ENCODE results near the gene WDR45B.
A peak's percentile ranks its signal among the peaks of the same experiment; 100 is the strongest.

The WDR45B gene

DNA sequence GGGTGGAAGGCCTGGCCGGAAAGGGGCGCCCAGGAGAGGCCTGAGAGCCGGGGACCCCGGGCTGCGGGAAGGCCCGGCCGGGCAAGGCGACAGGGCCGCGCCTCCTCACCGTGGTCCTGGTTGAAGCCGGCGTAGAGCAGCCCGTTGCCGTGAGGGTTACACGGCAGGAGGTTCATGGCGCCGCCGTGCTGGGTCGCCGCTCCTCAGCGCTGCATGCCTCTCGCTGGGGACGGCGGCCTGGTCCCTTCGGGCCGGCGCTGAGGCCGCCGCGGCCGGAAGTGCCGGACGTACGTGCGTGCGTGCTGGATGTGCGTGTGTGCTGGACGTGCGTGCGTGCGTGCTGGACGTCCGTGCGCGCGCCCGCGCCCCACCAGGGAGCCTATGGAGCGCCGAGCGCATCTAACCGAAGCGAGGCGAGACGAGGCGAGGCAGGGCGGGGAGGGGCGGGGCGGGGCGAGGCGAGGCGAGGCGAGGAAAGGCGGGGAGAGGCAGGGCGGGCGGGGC, at the start of gene WDR45B:
Gene WDR45B, minus strand, starts transcription at position 280 of the 504 bp plus-strand sequence. Its CDS starts 104 bp downstream, at position 176.
- DNase-seq (ENCODE audit: low read depth): peak; percentile 90

DNA sequence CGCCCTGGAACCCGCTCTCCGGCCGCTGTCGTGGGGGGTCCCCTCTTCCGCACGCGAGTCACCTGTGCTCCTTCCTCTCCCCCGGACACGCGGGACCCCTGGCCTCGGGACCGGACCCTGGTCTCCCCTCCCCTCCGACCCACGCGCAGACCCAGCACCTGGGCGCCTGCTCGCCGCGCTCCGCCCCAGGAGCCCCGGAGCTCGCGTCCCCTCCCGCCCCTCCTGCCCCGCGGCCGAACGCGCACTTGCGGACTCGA, 49.5 kb upstream of the WDR45B start:
- no peak for DNase-seq (ENCODE audit: low read depth)

DNA sequence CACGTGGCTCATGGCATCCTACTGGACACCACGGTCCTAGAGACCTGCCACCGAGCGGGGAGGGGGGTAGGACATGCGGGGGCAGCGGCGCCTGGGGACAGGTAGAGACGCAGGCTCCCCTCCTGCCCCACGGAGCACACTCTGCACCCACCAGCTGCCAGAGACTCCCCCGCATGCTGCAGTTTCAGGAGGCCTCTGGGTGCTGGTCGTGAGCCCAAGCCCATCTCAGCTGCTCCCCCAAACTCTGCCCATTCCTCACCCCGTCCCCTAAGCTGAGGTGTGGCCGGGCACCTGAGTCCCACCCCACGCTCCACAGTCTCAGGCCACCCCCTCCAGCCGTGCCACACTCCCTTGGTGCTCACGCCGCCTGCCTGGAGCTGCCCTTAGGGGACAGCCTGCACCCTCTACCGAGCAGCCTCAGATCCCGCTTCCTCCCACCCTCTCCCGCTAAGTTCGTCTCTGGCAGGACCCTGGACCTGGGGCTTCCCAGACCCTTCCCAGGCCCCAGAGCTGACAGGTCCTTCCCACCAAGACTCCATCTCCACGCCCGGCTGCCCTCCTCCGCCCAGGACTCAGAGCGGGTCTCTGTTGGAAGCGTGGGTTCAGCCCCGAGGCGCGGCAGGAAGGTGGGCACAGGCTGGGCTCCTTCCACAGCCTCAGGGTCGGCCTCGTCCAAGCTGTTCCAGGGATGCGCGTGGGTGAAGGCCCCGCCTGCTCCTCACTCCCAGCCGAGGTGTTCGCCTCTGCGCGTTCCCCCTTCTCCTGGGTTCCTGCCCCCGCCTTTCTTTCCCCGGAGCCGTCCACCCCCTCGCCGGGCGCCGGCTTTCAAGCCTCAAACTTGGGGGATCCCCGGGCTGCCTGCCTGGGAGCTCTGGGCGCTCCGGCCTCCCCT, 48.9 kb upstream of the WDR45B start:
- no peak for DNase-seq (ENCODE audit: low read depth)

DNA sequence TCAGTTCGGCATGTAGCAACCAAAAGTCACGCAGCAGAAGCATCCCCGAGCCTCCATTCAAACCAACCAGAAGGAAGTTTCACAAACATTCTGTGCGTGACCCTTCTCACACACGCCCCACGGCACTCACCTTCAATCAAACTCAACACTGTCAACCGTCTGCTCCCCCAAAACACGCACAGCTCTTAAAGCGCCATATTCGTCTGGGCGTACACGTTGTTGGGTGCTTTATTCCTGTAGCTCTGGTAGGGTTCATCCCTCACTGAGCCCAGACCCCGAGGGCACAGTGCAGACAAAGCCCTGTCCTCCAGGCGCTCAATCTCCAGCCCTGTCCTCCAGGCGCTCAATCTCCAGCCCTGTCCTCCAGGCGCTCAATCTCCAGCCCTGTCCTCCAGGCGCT, 48.0 kb upstream of the WDR45B start:
- DNase-seq (ENCODE audit: low read depth): no peak

DNA sequence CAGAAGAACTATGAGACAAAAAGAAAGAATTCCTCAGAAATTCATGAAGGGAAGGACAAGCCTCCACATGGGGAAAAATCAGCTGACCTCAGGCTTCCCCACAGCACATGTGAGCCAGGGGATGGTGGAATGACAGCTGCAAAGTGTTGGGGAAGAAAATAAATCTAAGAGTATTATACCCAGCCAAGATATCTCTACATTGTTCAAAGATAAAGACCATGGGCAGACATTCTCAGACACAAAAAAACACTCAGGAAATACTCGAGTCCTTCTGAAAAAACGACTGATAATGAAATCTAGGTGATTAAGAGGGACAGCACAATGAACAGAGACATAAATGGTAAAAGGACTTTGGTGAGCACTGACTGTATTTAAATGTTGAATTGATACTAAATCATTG, 46.4 kb upstream of the WDR45B start:
- no peak for DNase-seq (ENCODE audit: low read depth)

DNA sequence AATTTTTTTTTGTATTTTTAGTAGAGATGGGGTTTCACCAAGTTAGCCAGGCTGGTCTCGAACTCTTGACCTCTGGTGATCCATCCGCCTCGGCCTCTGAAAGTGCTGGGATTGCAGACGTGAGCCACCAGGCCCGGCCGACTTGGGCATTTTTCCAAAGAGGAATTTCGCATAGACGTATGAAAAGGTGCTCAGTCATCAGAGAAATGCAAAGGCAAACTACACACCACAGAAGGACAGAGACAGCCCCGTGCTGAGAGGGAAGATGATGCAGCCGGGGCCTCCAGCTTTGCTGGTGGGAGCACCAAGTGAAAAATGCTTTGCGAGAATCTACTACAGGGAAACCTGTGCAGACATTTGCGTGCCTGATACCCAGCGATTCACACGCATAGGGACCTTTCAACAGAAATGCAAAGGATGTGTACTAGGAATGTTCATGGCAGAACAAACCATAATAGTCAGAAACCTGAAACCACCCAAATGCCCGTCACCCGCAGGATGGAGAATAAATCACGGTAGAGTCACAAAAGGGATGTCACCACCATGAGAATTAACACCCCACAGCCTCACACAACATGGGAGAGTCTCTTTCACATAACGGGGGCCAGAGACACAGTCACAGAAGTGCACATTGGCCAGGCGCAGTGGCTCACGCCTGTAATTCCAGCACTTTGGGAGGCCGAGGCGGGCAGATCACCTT, 45.1 kb upstream of the WDR45B start:
- DNase-seq (ENCODE audit: low read depth): no peak

DNA sequence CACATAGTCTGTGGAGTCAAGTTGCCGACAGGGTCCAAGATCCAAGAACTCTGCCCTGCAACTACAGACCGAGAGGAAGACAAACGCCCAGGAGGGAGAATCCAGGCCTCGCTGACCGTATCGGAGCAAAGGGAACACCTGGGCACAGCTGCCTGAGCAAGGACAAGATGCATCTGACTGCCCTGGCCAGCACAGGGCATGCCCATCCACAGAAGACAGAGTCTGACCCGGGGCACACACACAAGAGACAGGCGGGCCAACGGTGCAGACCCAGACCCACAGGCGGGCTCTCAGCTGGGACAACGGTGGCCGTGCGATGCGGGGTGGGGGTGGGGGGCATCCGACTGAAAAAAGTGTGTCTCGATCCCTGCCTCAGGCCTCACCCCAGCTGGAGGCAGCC, 44.0 kb upstream of the WDR45B start:
- no peak for DNase-seq (ENCODE audit: low read depth)

DNA sequence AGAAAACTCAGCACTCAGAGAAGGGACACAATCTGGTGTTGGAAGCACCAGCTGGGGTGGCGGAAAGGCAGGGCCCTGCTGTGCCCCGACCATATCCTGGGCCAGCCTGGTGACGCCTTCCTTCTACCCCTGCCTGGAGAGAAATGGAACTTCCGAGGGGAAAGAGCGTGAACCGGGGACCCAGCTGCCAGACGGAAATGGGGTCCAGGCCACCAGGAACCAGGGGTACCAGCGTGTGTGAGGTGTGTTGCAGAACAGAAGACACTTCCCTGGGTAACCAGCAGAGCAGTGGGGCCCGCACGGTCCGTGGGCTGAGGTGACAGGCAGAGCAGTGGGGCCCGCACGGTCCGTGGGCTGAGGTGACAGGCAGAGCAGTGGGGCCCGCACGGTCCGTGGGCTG, 43.5 kb upstream of the WDR45B start:
- DNase-seq (ENCODE audit: low read depth): no peak

DNA sequence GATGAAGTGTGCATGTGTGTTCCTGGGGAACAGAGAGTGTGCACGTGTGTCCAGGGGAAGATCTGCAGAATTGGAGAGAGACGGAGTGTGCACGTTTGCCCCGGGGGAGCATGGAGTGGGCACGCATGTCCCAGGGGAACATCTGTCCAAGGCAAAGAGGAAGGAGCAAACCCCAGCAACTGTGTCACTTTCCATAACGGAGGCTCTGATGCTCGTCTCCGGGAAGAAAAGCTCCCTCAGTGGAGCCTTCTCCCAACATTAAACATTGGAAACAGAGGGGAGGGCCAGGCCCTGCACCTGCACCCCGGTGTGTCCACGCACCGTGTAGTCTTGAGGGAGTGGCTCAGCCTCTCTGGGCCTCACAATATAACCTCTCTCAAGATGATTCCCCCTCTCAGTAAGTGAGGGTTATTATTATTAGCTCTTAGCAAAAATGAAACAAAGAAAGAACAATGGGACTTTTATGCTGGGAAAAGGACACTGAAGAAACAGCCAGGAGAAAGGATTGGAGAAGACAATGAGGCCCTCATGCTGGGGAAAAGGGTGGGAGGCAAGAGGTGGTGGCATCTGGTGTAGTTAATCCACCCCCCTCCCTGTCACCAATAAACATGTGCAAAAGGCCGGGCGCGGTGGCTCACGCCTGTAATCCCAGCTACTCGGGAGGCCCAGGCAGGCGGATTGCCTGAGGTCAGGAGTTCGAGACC, 42.7 kb upstream of the WDR45B start:
- DNase-seq (ENCODE audit: low read depth): no peak

DNA sequence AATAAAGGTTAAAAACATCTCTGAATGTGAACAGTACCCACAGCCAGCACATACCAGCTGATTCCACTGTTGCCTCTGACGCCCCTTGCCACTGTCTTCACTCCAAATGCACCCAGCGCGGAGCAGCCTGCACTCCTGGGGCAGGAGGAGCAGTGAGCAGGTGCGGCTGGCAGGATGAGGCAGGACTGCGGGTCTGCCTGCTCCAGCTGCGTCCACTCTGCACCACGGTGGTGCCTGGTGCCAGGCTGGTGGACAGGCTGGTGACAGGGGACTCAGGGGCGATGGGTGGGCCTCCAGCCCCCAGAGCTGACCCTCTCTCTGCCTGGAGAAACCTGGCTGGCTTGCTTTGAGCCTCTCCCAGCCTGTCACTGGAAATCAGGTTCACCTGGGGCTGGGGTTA, 40.8 kb upstream of the WDR45B start:
- no peak for DNase-seq (ENCODE audit: low read depth)

DNA sequence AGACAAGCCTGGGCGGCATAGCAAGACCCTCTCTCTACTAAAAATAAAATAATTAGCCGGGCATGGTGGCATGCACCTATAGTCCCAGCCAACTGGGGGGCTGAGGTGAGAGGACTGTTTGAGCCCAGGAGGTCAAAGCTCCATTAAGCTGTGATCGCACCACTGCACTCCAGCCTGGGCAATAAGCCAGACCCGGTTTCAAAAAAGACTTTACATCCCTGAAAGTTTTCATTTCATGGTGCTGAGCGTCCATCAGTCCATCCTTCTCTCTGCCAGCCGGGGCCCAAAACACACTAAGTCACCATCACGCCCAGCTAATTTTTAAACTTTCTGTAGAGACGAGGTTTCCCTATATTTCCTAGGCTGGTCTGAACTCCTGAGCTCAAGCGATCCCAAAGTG, 39.6 kb upstream of the WDR45B start:
- DNase-seq (ENCODE audit: low read depth): no peak

DNA sequence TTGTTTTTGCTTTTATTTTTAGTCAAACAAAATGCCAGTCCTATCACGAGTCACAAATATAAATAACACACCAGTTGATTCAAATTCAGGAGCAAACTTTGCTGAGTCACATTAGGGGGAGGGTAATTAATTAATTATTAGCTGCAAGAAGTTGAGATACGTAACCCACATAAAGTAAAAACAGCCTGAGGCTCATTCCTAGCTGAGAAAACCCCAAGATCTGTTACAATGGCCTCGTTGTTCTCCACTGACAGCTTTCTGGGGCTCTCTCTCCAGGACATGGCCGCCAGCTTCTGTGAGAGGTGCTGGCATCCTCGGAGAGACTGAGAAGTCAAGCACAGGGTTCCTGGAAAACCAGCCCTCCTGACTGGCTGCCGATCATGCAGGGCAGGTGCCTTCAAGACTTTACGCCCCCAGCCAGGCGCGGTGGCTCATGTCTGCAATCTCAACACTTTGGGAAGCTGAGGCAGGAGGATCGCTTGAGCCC, 39.2 kb upstream of the WDR45B start:
- DNase-seq (ENCODE audit: low read depth): no peak

DNA sequence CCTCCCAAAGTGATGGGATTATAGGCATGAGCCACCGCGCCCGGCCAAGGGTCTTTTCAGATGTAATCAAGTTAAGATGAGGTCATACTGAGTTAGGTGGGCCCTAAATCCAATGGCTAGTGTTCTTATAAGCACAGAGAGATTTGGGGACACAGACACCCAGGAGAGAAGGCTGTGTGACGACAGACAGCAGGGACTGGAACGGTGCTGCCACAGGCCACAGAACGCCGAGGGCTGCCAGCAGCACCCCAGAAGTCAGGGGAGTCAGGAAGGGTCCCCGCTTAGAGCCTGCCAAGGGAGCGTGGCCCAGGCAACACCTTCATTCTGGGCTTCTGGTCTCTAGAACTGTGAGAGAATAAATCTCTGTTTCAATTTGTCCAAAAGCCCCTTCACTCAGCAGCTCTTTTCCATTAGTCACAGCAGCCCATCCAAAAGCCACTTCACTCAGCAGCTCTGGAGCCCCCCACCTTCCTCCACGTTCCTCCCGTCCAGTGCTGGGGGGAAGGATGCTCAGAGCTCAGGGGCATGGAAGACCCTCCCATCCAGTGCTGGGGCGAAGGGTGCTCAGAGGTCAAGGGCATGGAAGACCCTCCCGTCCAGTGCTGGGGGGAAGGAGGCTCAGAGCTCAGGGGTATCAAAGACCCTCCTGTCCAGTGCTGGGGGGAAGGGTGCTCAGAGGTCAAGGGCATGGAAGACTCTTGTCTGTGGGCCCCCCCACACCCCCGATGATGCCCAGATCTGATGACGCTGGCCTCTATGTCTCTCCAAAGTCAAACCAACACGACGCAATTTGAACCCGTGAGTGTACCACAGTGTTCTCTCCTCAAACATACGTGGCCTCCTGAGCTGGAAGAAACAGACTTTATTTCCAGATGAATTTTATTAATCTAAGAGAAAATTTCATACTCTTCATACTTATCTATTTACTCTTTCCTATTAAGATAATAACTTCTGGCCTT, 38.4 kb upstream of the WDR45B start:
- no peak for DNase-seq (ENCODE audit: low read depth)

DNA sequence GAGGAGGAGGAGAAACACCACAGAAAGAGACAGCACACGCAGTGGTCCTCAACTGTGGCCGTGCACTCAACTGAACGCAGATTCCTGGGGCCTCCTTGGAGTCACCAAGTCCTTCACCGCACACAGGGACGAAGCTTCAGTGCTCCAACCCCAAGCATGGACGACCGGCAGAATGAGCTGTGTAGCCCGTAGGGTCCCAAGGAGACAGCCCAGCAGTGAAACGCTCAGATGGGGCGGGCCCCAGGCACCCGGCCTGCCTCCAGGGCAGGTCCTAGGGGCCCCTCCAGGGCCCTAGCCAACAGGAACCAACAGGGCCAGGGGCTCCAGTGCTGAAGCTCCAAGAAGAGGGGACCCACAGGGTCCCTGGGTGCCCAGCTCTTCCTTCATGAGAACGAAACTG, 37.0 kb upstream of the WDR45B start:
- DNase-seq (ENCODE audit: low read depth): no peak

DNA sequence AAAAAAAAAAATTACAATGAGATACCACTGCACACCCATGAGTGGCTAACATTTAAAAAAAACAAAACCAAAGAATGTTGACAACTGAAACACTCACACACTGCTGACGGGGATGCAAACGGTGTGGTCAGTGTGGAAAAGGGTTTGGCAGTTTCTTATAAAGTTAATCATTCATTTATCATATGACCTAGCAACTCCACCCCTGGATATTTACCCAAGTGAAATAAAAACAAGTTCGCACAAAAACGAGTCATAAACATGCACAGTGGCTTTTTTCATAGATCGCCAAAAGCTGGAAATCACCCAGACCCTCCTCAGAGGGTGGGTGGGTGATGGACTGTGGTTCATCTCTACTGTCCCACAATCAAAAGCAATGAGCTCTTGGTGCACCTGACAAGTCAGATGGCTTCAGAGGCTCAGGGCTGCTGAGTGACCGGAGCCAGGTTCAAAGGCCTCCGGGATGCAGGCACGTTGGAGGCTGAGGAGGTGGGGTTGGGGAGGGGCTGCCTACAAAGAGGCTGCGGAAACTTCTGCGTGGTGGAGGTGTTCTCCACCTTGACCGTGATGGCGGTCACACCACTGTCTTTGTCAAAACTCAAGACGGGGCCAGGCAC, 36.1 kb upstream of the WDR45B start:
- no peak for DNase-seq (ENCODE audit: low read depth)

DNA sequence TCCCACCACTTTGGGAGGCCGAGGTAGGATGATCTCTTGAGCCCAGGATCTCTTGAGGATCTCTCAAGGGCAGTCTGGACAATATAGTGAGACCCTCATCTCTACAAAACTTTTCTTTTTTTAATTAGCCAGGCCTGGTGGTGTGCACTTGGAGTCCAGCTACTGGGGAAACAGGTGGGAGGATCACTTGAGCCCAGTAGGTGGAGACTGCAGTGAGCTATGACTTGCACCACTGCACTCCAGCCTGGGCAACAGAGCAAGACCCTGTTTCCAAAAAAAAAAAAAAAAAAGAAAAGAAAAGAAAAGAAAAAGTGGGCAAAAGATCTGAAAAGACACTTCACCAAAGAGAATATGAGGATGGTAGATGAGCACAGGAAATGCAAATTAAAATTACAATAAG, 35.3 kb upstream of the WDR45B start:
- DNase-seq (ENCODE audit: low read depth): no peak

DNA sequence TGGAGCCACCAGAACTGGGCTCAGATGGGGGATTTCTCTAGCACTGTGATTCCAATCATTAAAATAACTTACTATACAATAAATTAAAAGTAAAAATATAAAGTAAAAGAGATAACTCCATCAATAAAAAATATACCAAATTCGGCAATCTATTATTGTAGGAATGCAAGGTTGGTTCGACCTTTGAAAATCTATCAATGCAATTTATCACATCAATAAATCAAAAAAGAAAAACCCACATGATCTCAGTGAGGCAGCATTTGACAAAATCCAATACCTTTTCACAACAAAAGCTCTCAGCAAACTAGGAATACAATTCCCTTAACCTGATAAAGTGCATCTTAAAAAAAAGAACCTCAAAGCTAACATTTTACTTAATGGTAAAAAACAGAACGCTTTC, 33.3 kb upstream of the WDR45B start:
- DNase-seq (ENCODE audit: low read depth): no peak

DNA sequence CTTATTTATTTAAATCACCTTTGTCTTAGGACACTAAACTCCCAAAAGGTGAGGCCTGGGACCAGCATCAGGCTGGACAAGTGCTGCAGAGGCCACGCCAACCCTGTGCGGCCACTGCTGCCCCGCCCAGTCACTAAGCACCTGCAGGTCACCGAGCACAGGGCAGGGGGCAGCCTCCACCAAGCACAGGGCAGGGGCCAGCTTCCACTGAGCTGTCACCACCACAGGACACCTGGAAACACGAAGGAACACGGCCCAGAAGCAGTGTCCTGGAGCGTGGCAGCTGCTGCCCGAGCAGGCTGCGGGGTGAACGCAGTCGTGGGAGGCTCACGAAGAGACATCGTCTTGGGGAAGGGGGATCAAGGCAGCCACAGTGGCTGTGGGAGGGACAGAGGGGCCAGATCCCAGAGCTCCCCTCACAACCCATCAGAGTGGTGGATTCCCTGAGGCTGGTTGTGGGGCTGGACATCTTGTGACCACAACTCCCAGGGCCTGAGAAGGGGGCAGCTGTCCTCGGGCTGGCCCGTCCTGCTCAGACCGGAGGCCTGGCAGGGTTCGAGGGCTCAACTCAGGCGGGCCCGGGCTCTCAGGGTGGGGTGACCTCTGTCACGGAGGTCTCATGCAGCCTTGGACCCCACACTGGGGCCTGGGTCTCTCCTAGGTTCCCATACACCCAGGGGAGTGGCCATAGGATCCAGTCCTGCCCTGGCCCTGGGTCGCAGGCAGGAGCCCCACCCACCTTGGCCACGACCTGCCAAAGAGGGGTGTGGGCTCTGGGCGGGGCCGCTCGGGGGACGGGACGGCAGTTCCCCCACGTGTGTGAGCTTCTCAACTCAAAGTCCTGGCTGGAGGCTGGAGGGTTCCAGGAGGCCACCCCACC, 31.6 kb upstream of the WDR45B start:
- no peak for DNase-seq (ENCODE audit: low read depth)

DNA sequence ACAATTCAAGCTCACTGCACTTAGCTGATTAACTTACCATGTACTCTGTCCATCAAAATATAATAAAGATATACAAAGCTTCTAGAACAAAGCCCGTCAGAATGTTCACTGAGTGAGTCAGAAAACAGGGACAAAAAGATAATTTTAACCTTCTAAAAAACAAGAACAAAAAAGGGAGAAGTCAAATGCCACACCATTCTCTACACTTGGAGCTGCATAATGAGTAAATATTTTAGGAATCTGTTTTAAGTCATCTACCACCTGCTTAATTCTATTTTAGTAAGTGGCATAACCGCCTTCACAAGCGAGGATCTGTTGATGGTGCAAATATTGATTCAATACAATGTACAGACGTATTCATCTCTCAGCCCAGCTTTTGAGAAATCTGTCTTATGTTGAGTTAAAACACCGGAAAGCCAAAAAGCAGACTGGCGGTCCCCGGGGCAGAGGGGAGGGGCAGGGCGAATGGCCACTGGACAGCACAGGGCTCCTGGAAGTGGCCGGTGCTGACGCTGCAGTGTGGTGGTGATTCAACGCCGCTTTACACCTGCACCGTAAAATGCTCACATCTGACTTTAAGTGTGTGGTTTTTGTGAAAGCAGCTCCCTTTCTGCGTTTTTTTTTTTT, 30.1 kb upstream of the WDR45B start:
- DNase-seq (ENCODE audit: low read depth): no peak

All from CMK (cell line).